ENCODE measurements around the gene PGM3.

DNA sequence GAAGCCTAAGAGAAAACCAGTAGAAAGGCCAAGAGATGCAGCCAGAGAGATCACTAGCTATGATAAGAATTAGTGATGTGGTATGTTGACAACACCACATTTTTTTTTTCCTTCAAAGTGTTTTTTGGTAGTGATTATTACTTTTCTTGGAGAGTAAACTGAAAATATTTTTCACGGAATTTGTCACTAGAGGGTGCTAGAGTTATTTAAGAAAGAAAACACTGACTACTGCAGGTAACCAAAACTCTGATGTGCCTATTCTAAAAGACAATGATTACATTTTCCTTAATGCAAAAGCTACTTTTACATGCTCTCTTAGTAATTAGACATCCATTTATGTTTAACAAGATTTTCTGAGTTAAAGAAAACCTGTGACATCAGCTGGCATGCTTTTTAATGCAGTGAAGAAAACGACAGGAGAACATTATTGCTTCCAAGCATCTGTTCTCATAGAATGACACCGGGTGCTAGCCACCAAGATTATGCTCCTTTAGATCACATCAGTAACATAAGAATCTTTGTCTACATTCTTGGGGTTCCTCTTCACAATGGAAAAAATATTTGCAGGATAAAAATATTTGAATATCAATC is 28.9 kb upstream of the PGM3 start:
- TF ChIP-seq EZH2 (IDR thresholded peaks at IDR 0.05; ENCODE audit: low read length, unreplicated experiment) (no peak), EZH2phosphoT487 (IDR thresholded peaks at IDR 0.05; ENCODE audit: borderline replicate concordance, low read length) (no peak)
- TF ChIP-seq, protein P1, sequence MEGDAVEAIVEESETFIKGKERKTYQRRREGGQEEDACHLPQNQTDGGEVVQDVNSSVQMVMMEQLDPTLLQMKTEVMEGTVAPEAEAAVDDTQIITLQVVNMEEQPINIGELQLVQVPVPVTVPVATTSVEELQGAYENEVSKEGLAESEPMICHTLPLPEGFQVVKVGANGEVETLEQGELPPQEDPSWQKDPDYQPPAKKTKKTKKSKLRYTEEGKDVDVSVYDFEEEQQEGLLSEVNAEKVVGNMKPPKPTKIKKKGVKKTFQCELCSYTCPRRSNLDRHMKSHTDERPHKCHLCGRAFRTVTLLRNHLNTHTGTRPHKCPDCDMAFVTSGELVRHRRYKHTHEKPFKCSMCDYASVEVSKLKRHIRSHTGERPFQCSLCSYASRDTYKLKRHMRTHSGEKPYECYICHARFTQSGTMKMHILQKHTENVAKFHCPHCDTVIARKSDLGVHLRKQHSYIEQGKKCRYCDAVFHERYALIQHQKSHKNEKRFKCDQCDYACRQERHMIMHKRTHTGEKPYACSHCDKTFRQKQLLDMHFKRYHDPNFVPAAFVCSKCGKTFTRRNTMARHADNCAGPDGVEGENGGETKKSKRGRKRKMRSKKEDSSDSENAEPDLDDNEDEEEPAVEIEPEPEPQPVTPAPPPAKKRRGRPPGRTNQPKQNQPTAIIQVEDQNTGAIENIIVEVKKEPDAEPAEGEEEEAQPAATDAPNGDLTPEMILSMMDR (conservative IDR thresholded peaks at IDR 0.05; ENCODE audit: low read depth, low read length) = peak; percentile 69
